Fibroblast of mammary gland (primary cell): ENCODE results near the gene SPATA16.

Experiments
- DNase-seq: peaks from one replicate; pipeline ENCODE4 v3.0.0-alpha.2; 2010; ENCODE audit warnings: low read depth
- H3K4me3 ChIP-seq: 2 replicates; pipeline ENCODE4 v1.5.1; 2011; ENCODE audit warnings: low read depth, mild to moderate bottlenecking, low read length, moderate library complexity; ENCODE audit not compliant: control insufficient read depth
- TF ChIP-seq, protein P1 (sequence below): conservative IDR thresholded peaks from 2 replicates; pipeline ENCODE4 v1.5.1; 2011; ENCODE audit warnings: low read depth, low read length, inconsistent platforms; ENCODE audit not compliant: control insufficient read depth, insufficient read depth

The SPATA16 gene

DNA sequence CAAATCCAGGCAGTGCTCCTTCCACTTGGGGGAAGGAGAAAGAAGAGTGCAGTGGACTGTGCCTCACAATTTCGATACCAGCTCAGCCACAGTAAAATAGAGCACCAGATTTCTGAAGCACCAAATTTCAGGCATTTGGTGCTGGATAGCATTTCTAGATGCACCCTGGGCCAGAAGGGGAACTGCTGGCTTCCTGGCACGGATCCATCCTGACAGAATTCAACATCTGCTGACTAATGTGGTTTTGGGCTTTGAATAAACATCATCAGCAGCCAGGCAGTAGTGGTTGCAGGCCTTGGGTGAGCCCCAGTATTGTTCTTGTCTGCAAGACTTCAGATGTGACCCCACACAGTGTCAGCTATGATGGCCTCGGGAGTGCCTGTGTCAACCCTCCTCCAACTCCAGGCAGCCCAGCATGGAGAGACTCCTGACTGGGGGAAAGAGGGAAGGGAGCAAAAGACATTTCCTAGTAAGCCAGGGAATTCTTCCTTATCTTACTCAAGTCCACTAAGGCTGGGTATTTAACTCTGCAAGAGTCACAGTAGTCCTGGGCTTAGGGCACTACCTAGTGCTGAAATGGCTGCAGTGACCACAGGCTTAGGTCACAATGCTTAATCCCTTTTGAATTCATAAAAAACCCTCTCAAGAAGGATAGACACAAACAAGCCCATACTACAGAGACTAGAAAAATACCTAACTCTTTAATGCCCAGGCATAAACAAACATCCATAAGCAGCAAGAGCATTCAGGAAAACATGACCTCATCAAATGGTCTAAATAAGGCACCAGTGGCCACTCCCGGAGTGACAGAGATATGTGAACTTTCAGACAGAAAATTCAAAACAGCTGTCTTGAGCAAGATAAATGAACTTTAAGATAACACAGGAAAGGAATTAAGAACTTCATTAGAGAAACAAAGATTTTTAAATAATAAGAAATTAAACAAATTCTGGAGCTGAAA, 74.7 kb downstream of the SPATA16 start:
- TF ChIP-seq, protein P1, sequence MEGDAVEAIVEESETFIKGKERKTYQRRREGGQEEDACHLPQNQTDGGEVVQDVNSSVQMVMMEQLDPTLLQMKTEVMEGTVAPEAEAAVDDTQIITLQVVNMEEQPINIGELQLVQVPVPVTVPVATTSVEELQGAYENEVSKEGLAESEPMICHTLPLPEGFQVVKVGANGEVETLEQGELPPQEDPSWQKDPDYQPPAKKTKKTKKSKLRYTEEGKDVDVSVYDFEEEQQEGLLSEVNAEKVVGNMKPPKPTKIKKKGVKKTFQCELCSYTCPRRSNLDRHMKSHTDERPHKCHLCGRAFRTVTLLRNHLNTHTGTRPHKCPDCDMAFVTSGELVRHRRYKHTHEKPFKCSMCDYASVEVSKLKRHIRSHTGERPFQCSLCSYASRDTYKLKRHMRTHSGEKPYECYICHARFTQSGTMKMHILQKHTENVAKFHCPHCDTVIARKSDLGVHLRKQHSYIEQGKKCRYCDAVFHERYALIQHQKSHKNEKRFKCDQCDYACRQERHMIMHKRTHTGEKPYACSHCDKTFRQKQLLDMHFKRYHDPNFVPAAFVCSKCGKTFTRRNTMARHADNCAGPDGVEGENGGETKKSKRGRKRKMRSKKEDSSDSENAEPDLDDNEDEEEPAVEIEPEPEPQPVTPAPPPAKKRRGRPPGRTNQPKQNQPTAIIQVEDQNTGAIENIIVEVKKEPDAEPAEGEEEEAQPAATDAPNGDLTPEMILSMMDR: no peak
- no peak for DNase-seq
- H3K4me3 ChIP-seq: no peak overlapping the region

DNA sequence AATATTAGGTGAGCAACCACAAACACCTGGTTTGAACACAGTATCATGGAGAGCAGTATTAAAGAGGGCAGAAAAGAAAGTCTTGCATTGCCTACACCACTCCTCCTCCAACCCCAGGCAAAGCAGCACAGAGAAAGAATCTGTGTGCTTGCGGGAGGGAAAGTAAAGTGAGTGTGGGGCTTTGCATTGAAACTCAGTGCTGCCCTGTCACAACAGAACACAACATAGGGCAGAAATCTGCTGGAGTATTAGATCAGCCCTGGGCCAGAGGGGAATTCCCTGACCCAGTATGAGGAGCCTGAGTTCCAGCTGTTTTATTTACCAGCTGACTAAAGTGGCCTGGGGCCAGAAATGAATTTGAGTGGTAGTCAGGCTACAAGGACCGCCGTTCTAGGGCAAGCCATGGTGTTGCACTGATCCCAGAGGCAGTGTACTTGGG, 75.5 kb downstream of the SPATA16 start:
- no peak overlapping the region for H3K4me3 ChIP-seq
- DNase-seq: no peak
- TF ChIP-seq, protein P1: no peak

DNA sequence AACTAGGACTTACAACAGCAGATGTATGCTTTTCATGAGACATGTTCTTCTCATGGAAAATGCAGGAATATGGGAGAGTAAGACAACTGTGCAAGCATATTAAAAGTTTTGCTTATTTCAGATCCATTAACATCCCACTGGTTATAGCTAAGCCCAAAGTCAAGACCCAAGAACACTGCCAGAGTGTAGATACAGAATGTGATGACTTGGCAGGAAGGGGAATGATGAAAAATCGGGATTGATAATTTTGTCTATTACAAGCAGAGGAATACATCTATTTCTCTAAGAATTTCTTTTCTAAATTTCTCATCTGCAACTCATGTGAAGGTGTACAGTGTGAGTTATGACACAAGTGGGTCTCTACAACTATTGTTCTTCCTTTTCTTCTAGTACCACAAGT, 76.4 kb downstream of the SPATA16 start:
- no peak for DNase-seq
- TF ChIP-seq, protein P1: no peak
- no peak overlapping the region for H3K4me3 ChIP-seq

DNA sequence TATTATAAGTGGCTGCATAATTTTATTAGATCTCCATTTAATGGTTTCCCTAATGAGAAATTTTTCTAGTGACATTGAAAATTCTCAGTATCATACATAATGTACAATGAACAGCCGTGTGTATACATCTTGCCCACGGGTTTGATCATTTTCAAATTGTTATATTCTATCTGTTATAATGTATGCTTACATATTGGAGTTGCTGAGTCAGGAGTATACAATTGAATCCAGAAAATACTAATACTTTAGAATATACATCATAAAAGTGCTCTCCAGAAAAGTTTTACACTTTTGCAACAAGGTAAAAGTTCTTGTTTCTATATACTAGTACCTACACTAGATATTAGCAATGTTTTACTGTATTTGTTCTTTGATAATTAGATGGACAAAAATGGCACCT, 82.8 kb downstream of the SPATA16 start:
- DNase-seq: no peak
- TF ChIP-seq, protein P1: no peak
- H3K4me3 ChIP-seq: no peak overlapping the region

DNA sequence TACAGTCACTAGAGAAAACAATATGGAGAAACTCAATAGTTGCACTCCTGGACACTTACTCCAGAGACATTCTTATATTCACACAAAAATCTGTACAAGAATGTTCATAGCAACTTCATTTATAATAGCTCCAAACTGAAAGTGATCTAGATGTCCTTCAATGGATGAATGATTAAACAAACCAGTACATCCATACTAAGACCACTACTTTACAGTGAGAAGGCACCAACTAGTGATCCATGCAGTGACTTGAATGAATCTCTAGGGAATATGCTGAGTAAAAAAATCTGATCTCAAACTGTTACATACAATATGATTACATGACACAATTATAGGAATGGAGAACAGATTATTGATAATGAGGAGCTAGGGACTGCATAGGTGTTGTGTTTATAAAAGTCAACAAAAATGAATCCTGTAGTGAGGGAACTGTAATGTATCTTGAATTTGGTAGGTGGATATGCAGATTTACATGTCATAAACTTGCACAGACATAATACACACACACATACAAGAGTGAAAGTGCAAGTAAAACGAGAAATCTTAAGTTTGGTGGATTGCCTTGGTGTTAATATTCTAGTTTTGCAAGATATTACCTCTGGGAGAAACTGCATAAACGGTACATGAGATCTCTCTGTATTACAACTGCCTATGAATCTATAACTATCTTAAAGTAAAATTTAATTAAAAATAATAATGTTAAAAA, 85.7 kb downstream of the SPATA16 start:
- no peak for DNase-seq
- H3K4me3 ChIP-seq: no peak overlapping the region
- TF ChIP-seq, protein P1: no peak

DNA sequence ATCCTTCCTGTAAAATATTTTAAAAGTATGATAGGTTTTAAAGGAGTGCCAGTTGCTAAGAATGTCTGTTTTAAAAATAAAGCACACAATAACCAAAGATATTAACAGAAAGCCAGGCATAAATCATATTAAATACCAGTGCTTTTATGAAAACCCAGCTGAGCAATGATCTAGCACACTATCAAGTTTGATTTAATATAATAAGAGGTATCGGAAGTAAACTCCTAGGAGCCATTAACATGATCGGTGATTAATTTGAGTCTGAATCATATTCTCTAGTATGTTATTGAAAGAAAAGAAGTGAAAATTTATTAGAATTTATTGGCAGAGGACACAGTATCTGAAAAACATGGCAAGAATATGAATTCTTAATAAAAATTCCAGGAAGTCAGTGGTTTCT, 91.7 kb downstream of the SPATA16 start:
- no peak overlapping the region for H3K4me3 ChIP-seq
- TF ChIP-seq, protein P1: no peak
- DNase-seq: no peak
